ENCODE measurements around the gene SH3PXD2A. TPM values are rescaled to one million over a fixed set of nuclear protein-coding genes. Genes with fewer than 3 reads are reported as not detected.

The SH3PXD2A gene
- total RNA-seq, 1 donor, result 29.0 TPM

- Histone ChIP-seq H4K20me1 (ENCODE audit: insufficient read depth, low read length) (no peaks in the 10 kb centered on the region), H3K4me3 (ENCODE audit: insufficient read depth, low read length) (no peak overlapping the region), H3K27ac (ENCODE audit: low read depth, low read length) (no peak overlapping the region), H3K9me3 (ENCODE audit: low read depth, low read length) (no peaks in the 10 kb centered on the region), H2AFZ (ENCODE audit: low read length) (no peak overlapping the region), H3K27me3 (ENCODE audit: insufficient read depth, low read length) (peaks cover 14% of the 10 kb centered on the region), H3K4me2 (ENCODE audit: insufficient read depth, low read length) (no peak overlapping the region), H3K4me1 (ENCODE audit: insufficient read depth, low read length) (no peaks in the 10 kb centered on the region), H3K79me2 (ENCODE audit: insufficient read depth, low read length) (no peaks in the 10 kb centered on the region), H3K36me3 (ENCODE audit: insufficient read depth, low read length) (no peaks in the 10 kb centered on the region)
- peak; percentile 88 for DNase-seq (ENCODE audit: insufficient read length, low spot score, missing footprints)
- TF ChIP-seq CTCF (IDR thresholded peaks at IDR 0.05; ENCODE audit: extremely low read depth, low read depth, low read length), result peak; percentile 58
Observed at GRCh38 chr10:103564776-103565520, 290.4 kb downstream of the SH3PXD2A start.

- peak; percentile 23 for DNase-seq (ENCODE audit: insufficient read length, low spot score, missing footprints)
- Histone ChIP-seq H2AFZ (ENCODE audit: low read length) (no peak overlapping the region), H4K20me1 (ENCODE audit: insufficient read depth, low read length) (no peaks in the 10 kb centered on the region), H3K4me1 (ENCODE audit: insufficient read depth, low read length) (no peaks in the 10 kb centered on the region), H3K79me2 (ENCODE audit: insufficient read depth, low read length) (no peaks in the 10 kb centered on the region), H3K27me3 (ENCODE audit: insufficient read depth, low read length) (peaks cover 8% of the 10 kb centered on the region), H3K36me3 (ENCODE audit: insufficient read depth, low read length) (no peaks in the 10 kb centered on the region), H3K27ac (ENCODE audit: low read depth, low read length) (no peak overlapping the region), H3K9me3 (ENCODE audit: low read depth, low read length) (no peaks in the 10 kb centered on the region), H3K4me2 (ENCODE audit: insufficient read depth, low read length) (no peak overlapping the region), H3K4me3 (ENCODE audit: insufficient read depth, low read length) (no peak overlapping the region)
- TF ChIP-seq CTCF (IDR thresholded peaks at IDR 0.05; ENCODE audit: extremely low read depth, low read depth, low read length), result no peak
Observed at GRCh38 chr10:103564116-103564501, 291.3 kb downstream of the SH3PXD2A start.

GRCh38 chr10:103563231-103564115 is 291.9 kb downstream of the SH3PXD2A start:
- Histone ChIP-seq H3K9me3 (ENCODE audit: low read depth, low read length) (no peaks in the 10 kb centered on the region), H3K36me3 (ENCODE audit: insufficient read depth, low read length) (no peaks in the 10 kb centered on the region), H3K4me2 (ENCODE audit: insufficient read depth, low read length) (no peak overlapping the region), H4K20me1 (ENCODE audit: insufficient read depth, low read length) (no peaks in the 10 kb centered on the region), H3K27ac (ENCODE audit: low read depth, low read length) (no peak overlapping the region), H3K27me3 (ENCODE audit: insufficient read depth, low read length) (peaks cover 13% of the 10 kb centered on the region), H3K4me3 (ENCODE audit: insufficient read depth, low read length) (no peak overlapping the region), H2AFZ (ENCODE audit: low read length) (no peak overlapping the region), H3K4me1 (ENCODE audit: insufficient read depth, low read length) (no peaks in the 10 kb centered on the region), H3K79me2 (ENCODE audit: insufficient read depth, low read length) (no peaks in the 10 kb centered on the region)
- no peak for TF ChIP-seq CTCF (IDR thresholded peaks at IDR 0.05; ENCODE audit: extremely low read depth, low read depth, low read length)
- DNase-seq (ENCODE audit: insufficient read length, low spot score, missing footprints), result peak; percentile 66

GRCh38 chr10:103562383-103562782 is 293.0 kb downstream of the SH3PXD2A start:
- Histone ChIP-seq H3K4me3 (ENCODE audit: insufficient read depth, low read length) (no peak overlapping the region), H3K4me2 (ENCODE audit: insufficient read depth, low read length) (no peak overlapping the region), H3K4me1 (ENCODE audit: insufficient read depth, low read length) (no peaks in the 10 kb centered on the region), H3K79me2 (ENCODE audit: insufficient read depth, low read length) (no peaks in the 10 kb centered on the region), H3K27me3 (ENCODE audit: insufficient read depth, low read length) (peaks cover 18% of the 10 kb centered on the region), H3K36me3 (ENCODE audit: insufficient read depth, low read length) (no peaks in the 10 kb centered on the region), H2AFZ (ENCODE audit: low read length) (no peak overlapping the region), H4K20me1 (ENCODE audit: insufficient read depth, low read length) (no peaks in the 10 kb centered on the region), H3K9me3 (ENCODE audit: low read depth, low read length) (no peaks in the 10 kb centered on the region), H3K27ac (ENCODE audit: low read depth, low read length) (no peak overlapping the region)
- DNase-seq (ENCODE audit: insufficient read length, low spot score, missing footprints), result peak; percentile 39
- TF ChIP-seq CTCF (IDR thresholded peaks at IDR 0.05; ENCODE audit: extremely low read depth, low read depth, low read length), result no peak
